ENCODE measurements around the gene GNB5. TPM values are rescaled to one million over a fixed set of nuclear protein-coding genes. Genes with fewer than 3 reads are reported as not detected.

GNB5 gene
- total RNA-seq, 3 donors from 2014 or later: 9.0 to 12.8 (median 10.0) TPM

Other genes with a start within 250 kb of the GNB5 start
- 10 to 100 TPM; 30.7 to 32.6 (median 30.8) TPM for gene LEO1, start 219.6 kb downstream of the GNB5 start, total RNA-seq
- gene MAPK6, start 172.2 kb downstream of the GNB5 start, total RNA-seq: 10 to 100 TPM; 64.4 to 74.1 (median 68.0) TPM
- gene BCL2L10, start 78.6 kb downstream of the GNB5 start, total RNA-seq: under 1 TPM in 2 of 3 donors, not detected in 1; 0.16 to 0.23 TPM
- under 1 TPM; 0.40 to 0.61 (median 0.46) TPM for gene MYO5C, start 104.4 kb upstream of the GNB5 start, total RNA-seq

All from activated T-cell treated with anti-CD3 and anti-CD28 coated beads, Interleukin-2, amount 50 U/mL, for 4 hours (primary cell).